GM19397 (cell line): ENCODE measurements around the gene HEXA.
"Not testable (repeated sequence)": the region's sequence is repeated elsewhere in the genome, so short reads cannot be mapped to it uniquely, and the experiment has no call there.

Experiments used
- ATAC-seq: cut with Tn5 transposase; IDR thresholded peaks from one replicate; pipeline ENCODE4 v1.9.1; 2021; ENCODE audit warnings: mild to moderate bottlenecking, moderate library complexity; ENCODE audit not compliant: unreplicated experiment

Gene HEXA

DNA sequence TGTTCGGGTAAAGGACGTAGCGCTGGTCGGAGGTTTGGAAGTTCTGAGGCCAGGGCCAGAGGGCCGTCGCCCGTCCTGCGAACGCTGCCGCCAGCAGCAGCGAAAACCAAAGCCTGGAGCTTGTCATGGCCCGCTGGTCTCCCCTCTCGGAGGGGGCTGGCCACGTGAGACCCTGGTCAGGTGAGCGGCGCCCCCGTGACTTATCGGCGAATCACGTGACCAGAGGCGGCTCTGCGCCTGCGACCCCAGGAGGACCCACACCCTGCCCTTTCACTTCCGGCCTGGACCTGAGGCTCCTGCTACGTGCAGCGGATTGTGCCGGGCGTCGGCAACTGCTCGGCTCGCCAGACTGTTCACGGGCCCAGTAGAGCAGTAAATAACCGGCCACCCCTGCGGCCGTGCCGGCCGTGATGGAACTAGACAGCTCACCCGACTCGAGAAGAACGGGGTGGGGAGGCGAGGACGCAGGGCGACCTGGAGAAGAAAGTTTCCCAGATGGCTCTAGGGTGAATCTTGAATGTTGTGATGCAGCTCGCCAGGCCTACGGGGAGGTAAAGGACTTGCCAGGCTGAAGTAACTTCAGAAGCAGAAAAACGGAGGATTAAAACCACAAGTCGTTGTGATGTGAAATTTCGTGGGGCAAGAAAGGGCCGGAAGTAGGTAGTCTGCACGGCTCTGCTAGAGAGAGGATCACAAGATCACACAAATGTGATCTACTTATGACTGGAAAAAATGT, at the start of gene HEXA:
Gene HEXA, minus strand, starts transcription at position 169 of the 736 bp plus-strand sequence. Its CDS starts 42 bp downstream, at position 127.
- peak; percentile 96 for ATAC-seq

DNA sequence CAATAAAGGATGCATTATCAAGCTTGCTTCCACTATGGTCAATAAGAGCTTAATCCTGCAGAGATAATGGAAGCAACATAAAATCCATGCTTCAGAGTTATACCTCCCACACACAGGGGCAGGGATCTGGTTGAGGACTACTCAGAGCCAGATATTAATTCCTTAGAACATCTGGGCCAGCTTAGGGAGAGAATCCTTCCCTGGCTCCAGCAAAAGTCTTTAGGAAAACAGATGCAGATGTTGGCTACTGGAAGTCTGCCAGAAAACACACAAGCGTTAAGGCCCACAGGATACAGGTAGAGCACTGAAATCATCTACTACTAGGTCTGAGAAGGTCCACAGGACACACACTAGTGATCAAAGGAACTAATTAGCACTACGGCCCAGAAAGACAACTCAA, 47.4 kb upstream of the HEXA start:
- no peak for ATAC-seq

DNA sequence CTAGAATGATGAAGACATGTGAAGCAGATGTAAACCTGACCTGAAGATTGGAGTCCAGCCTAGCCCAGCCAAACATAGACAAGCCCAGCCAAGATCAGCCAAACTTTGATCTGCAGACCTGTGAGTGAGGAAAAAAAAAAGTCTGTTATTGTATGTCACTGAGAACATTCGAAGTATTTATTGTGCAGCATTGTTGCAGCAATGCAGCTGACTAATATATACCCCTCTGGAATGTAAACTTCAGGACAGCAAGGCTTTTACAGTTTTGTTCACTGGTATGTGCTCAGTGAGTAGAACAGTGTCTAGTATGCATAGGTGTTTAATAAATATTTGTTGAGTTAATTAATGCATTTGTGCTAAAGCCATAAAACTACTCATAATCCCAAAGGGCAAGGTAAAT, 45.7 kb upstream of the HEXA start:
- ATAC-seq = no peak

DNA sequence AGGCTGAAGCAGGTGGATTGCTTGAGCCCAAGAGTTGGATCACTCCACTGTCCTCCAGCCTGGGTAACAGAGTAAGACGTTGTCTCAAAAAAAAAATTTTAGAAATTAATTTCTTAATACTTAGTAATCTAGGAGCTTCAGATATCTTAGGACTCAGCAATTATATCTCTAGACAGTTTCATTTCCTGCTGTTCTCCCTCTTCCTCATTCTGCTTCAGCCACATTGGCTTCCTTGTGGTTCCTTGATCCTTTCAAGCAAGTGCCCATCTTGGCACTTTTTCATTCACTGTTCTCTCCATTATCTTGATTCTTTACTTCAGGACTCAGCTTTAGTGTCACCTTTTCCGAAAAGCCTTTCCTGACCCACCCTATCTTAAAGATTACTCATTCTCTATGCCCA, 44.8 kb upstream of the HEXA start:
- no peak for ATAC-seq

DNA sequence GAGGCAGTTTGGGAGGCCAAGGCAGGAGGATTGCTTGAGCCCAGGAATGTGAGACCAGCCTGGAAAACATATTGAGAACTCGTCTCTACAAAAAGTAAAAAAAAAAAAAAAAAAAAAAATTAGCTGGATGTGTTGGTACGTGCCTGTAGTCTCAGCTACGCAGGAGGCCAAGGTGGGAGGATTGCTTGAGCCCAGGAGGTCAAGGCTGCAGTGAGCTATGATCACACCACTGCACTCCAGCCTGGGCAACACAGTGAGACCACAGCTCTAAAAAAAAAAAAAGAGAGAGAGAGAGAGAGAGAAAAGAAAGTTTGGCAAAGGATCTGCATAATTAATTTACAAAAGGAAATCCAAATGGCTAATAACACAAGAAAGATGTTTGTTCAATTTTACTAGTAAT, 44.0 kb upstream of the HEXA start:
- ATAC-seq = not testable (repeated sequence)

DNA sequence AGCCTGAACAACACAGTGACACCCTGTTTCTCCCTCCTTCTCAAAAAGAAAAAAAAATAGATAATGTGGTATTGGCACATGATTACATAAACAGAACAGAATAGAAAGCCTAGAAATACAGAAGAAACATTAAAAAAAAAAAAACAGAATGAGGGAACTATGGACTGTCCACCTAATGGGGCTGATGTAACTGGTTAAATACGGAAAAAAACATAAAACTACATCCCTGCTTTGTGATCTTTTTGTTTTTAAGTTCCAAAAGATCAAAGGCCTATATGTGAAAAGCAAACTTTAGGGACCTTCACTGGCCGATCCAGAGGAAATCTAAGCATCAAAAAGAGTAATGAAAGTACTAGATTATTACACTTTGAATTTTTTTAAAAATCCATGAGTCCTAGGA, 39.5 kb upstream of the HEXA start:
- no peak for ATAC-seq

DNA sequence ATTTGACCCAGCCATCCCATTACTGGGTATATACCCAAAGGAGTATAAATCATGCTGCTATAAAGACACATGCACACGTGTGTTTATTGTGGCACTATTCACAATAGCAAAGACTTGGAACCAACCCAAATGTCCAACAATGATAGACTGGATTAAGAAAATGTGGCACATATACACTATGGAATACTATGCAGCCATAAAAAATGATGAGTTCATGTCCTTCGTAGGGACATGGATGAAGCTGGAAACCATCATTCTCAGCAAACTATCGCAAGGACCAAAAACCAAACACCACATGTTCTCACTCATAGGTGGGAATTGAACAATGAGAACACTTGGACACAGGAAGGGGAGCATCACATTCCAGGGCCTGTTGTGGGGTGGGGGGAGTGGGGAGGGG, 37.5 kb upstream of the HEXA start:
- ATAC-seq = not testable (repeated sequence)

DNA sequence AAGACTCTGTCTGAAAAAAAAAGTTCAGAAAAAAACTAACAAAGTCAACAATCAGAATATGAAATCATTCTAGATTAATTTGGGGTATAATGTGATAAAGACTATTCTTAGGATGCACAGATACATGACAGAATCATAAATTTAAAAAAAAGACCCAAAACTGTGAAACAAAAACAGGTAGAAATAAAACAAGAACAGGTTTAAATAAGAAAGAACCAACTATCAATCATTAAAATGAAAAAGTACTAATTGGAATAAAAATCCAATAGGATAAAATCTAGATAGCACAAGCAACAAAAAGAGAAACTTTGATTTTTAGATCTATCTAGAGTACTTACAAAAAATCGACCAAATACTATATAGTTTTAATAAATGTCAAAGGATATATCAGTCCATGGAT, 35.7 kb upstream of the HEXA start:
- ATAC-seq = no peak

DNA sequence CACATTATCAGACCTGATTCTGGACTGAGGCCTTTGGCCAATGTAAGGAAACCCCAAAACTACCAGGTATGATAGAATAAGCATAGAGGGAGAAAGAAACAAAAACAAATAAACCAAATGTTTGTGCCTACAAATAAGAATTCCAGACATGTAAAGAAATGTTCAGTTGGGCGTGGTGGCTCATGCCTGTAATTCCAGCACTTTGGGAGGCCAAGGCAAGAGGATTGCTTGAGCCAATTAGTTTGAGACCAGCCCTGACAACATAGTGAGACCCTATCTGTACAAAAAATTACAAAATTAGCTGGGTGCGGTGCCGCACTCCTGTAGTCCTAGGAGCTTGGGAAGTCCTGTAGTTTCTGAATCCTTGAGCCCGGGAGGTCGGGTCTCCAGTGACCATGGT, 35.3 kb upstream of the HEXA start:
- ATAC-seq = no peak

DNA sequence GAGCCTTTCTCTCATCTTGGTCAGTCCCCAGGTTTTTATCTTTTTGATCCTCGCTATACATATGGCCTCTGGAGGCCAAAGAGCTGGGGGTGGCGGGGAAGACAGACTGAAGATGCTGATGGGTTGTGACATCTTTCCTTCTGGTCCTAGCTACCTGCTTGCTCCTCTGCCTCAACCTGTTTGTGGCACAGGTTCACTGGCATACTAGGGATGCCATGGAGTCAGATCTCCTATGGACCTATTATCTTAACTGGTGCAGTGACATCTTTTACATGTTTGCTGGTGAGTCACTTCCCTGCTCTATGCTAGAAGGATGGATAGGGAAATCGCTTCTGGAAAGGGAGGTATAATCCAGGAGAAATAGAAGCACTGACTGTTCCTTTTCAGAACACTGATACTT, 31.1 kb upstream of the HEXA start:
- no peak for ATAC-seq

DNA sequence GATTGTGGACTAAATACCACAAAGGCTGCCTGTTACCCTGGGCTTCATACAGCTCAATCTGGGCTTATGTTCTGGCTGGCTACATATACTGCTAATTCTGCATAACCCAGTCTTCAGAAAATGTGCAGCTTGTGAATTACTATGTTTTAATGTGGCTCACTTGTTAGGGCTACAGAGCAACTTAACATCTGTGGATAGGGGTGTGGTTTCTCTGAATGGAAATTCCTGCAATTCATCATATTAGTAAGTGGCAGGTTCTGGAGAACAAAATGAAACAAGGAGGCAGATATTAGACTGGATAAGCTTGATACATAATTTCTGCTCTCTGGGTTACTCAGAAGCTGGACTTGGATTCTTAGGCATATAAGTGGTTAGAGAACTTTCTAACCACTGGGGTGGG, 29.0 kb upstream of the HEXA start:
- no peak for ATAC-seq

DNA sequence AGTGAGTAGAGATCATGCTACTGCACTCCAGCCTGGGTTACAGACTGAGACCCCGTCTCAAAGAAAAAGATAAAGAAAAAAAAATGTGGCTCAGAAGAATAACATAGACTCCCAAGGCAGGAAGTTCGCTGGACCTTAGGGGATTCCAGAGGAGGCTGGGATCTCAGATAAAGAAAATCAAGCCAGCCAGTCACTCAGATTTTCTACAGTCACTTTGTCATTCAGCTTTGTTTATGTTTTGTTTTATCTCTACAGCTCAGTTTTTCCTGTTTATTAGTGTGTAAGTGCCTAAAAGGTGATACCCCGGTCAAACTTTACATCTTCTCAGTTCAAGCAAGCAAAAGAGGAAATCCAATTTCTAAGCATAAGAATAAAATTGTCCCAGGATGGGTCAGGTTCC, 28.5 kb upstream of the HEXA start:
- ATAC-seq = no peak

DNA sequence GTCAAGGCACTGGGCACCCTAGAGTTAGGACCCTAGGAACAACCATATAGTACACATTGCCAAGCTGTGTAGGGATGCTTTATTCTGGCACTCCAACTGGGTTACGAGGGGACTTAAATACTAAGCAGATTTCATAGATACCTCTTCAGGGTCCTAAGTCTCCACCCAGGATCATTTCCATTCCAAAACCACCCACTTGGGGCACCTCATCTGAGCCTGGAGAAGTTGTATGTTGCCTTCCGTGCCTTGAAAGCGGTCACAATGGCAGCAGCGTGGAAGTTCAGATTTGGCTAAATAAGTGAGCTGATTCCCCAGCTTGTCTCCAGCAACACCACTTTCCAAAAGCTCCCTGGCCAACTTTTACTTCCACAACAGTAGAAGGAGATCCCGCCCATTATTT, 26.9 kb upstream of the HEXA start:
- ATAC-seq = no peak

DNA sequence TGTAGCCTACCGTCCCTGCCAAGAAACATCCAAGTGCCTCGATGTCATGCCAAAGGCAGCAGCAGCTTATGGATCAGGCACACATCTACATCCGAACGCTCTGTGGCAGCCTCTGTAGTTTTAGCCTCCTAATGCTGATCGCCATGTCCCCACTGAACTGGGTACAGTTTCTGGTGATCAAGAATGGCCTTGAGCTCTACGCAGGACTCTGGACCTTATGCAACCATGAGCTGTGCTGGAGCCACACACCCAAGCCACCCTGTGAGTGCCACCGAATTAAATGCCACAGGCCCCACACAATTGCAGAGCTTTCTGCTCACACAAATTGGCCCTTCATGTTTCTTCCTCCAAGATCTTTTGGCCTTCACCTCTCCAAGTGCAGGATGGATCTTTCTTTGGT, 22.8 kb upstream of the HEXA start:
- no peak for ATAC-seq

DNA sequence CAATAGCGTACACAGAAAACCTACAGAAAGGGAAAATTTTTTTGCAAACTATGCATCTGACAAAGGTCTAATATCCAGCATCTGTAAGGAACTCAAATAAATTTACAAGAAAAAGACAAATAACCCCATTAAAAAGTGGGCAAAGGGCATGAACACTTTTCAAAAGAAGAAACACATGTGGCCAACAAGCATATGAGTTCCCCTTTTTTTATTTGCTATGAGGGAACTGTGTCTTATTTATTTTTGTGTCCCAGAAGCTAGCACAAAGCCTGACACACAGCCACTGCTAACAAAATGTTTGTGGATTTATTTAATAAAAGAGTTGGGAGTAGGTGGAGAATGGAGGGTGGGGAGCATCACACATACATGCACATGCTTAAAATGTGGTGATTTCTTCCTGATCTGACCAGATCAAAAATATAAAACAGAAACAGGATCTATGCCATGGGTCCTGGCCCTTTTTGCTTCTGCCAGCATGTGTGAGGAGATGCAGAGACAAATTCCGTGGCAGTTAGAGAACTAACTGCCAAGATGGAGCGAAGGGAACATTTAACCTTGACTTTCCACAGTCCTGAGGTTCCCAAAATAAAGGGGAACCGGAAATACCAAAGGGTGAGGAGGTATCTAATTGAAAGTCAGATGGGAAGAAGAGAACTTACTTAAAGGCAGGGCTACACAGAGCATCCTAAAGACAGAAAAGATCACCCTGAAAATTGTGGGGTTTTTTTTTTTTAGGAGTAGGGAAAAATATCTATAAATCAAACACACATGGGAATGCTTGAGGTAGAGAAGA, 22.2 kb upstream of the HEXA start, which contains the start of gene TMEM202:
Gene TMEM202, plus strand, starts transcription at position 510 of the 793 bp plus-strand sequence. Its CDS starts 22 bp downstream, at position 532.
- no peak for ATAC-seq

DNA sequence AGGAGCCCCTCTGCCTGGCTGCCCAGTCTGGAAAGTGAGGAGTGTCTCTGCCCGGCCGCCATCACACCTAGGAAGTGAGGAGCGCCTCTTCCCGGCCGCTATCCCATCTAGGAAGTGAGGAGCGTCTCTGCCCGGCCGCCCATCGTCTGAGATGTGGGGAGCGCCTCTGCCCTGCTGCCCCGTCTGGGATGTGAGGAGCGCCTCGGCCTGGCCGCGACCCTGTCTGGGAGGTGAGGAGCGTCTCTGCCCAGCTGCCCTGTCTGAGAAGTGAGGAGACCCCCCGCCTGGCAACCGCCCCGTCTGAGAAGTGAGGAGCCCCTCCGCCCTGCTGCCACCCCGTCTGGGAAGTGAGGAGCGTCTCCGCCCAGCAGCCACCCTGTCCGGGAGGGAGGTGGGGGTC, 20.5 kb upstream of the HEXA start:
- not testable (repeated sequence) for ATAC-seq

DNA sequence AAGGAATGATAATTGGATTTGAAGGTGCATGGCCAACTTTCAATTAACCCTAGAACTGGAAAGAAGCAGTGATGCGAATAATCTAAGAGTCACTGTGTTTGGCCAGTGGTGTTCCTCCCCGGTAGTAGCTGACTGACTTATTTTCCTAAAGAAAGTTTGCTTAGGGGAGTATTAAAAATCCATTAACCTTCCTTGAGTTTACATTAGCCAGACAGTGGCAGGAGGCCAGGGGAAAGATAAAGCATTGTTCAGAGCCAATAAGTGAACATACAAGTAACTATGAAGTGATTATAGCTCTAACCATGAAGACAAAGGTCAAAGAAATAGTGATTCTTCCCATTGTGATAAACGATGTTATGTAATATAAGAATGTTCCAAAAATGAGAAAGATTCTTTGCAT, 13.4 kb upstream of the HEXA start:
- no peak for ATAC-seq

DNA sequence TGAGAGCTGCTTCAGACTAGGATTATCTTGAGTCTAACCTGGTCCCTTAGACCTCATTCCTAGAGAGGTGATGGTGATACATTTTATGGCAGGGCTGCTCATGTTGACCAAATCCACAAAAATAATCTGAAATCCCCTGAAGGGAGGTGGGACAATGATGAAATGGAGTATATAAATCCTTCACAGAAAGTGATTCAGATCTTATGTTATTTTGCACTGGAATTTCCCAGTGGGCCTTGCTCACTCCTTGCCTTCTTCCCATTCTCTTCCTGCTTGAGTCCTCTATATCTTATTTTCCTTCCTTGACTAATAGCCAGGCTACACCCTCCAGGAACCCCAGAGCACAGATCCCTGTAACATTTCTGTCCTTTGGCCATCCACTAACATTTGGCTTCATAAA, 11.9 kb upstream of the HEXA start:
- no peak for ATAC-seq

DNA sequence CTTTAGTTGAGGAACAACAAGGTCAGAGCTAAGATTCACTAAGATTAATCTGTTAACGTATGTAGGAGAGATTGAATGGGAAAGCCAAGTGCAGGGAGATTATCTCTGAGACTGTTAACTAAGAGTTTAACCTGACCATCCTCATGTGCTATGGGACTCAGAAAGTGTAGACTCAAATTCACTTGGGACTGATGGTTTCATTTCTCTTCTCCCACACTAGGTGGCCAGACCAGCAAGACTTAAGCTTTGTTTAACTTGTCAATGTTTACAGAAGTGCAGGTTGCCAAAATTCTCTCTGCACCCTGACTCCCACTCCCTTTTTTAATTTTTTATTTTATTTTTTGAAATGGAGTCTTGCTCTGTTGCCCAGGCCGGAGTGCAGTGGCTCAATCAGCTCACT, 6.3 kb upstream of the HEXA start:
- no peak for ATAC-seq

DNA sequence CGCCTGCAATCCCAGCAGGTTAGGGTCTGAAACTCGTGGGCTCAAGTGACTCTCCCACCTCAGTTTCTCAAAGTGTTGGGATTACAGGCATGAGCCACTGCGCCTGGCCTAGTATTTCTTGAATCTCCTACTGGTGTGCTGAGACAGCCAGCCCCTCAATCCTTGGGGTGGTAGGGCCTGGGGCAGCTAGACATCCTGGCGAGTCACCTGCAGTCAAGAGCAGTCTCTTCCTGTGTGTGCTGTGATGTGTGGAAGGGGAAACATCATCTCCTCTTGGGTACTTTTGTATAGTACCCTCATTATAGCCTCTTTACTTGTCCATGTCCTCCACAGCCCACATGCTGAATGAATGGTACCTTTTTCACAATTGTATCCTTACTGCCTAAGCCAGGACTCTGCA, 4.9 kb upstream of the HEXA start:
- no peak for ATAC-seq

DNA sequence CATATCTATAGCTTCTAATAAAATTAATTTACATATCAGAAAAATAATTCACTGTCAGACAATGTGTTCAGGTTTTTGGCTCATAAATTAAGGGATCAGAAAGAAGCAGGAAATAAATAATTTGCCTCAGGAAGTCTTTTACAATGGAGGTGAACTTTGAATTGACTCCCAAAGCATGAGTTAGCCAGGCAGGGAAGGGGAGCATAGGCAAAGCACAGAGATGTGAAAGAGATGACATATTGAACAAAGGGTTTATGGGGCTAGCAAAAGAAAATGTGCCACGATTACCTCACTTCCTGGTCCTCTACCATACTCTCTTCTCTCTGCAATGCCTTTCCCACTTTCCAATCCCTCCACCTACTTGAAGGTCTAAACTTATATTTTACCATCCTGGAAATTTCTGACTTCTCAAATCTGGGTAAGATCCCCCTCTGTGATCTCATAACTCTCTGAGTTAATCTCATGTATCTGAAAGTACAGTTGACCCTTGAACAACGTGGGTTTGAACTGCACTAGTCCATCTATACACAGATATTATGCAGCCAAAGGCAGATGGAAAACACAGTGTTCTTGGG, 4.1 kb upstream of the HEXA start:
- no peak for ATAC-seq

DNA sequence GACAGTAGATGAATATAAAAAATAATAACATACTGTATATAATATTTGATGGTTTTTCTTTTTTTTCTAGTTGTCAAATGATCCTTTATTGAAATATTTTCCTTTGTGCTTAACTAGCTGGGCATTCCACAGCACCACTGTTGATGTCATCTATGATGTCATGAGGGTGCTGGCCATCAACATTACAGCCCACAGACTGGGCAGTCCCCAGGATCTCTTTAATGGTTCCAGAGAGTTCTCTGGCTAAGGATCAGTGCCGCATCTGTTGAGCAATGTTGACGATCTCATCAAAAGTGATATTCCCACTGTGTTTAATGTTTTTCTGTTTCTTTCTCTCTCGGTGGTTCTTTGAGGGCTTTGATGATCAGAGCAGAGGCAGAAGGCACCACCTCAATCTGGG, 3.3 kb upstream of the HEXA start:
- not testable (repeated sequence) for ATAC-seq
